ENCODE measurements around the gene TWIST1. TPM values are rescaled to one million over a fixed set of nuclear protein-coding genes. Genes with fewer than 3 reads are reported as not detected.

TWIST1 gene
- total RNA-seq, 1 experiment from 2014 or later = not detected

GRCh38 chr7:19119870-19120486 lies 2.5 kb upstream of the TWIST1 start:
- Histone ChIP-seq H4K91ac (ENCODE audit: insufficient read length, low read depth, low read length) (no peak overlapping the region), H3K9ac (ENCODE audit: extremely low read depth, insufficient read length, low read length) (no peak overlapping the region), H3K14ac (ENCODE audit: insufficient read depth, low read length) (no peak overlapping the region), H3K27ac (ENCODE audit: insufficient read length, low read depth, low read length) (no peak overlapping the region), H3K56ac (ENCODE audit: insufficient read length, low read depth, low read length) (no peak overlapping the region), H3K27me3 (ENCODE audit: insufficient read depth, low read length) (peaks cover 48% of the 10 kb centered on the region), H2BK12ac (ENCODE audit: insufficient read length, low read depth, low read length) (no peak overlapping the region), H4K20me1 (ENCODE audit: control insufficient read depth, insufficient read depth, insufficient read length) (no peaks in the 10 kb centered on the region), H2BK120ac (ENCODE audit: low read depth, low read length, poor library complexity, severe bottlenecking) (no peak overlapping the region), H3T11ph (ENCODE audit: low read length) (no peak overlapping the region), H3K79me1 (ENCODE audit: insufficient read depth, low read depth, low read length, poor library complexity, severe bottlenecking) (no peaks in the 10 kb centered on the region), H2BK15ac (ENCODE audit: low read depth, low read length) (no peak overlapping the region), H3K23ac (ENCODE audit: insufficient read length, low read depth, low read length) (no peak overlapping the region), H3K18ac (ENCODE audit: insufficient read length, low read depth, low read length) (no peak overlapping the region), H3K9me3 (ENCODE audit: control insufficient read depth, low read depth, low read length) (no peaks in the 10 kb centered on the region), H3K4ac (ENCODE audit: low read depth, low read length) (no peak overlapping the region), H3K4me2 (ENCODE audit: insufficient read depth, insufficient read length, low read length) (peak overlapping the region; percentile 57), H2BK5ac (ENCODE audit: insufficient read length, low read length) (no peak overlapping the region), H3K23me2 (ENCODE audit: insufficient read length, low read depth, low read length, poor library complexity, severe bottlenecking) (peaks cover 25% of the 10 kb centered on the region), H2AK5ac (ENCODE audit: insufficient read length, low read length) (no peak overlapping the region), H2BK20ac (ENCODE audit: low read depth, low read length, poor library complexity, severe bottlenecking) (no peak overlapping the region), H4K5ac (ENCODE audit: insufficient read length, low read depth, low read length) (no peak overlapping the region), H2AFZ (ENCODE audit: low read length) (no peak overlapping the region), H4K8ac (replicated peaks; ENCODE audit: insufficient read length, low read depth, low read length) (no peak overlapping the region), H3K4me1 (ENCODE audit: insufficient read depth, low read length) (0 out of 2 replicates have a peak, but pooled peaks cover 2% of the 10 kb centered on the region), H3K79me2 (ENCODE audit: insufficient read depth, low read length) (no peaks in the 10 kb centered on the region)
- Mint-ChIP-seq H3K9me3 (no peaks in the 10 kb centered on the region; a peak in 1 of 5 replicates), H3K4me1 (peaks cover 24 to 36% of the 10 kb centered on the region in 2 experiments), H3K4me3 (peak overlapping the region in 1 of 2 experiments; percentile 36; a peak in 2 of 5 replicates), H3K27me3 (ENCODE audit: low read depth) (peaks cover 78% of the 10 kb centered on the region), H3K27ac (no peak overlapping the region), H3K36me3 (ENCODE audit: insufficient read depth in 1 of 3, low read depth in 3 of 3) (no peaks in the 10 kb centered on the region)
- no peak for TF ChIP-seq CTCF (conservative IDR thresholded peaks at IDR 0.05)
- no peak for DNase-seq
- WGBS (ENCODE audit: extremely low coverage, insufficient read length, low lambda C conversion rate) = no CpG with 5 or more reads among the region's 10 CpGs
